GM06990 (cell line): ENCODE measurements around the gene STK38.

Experiments used
- DNase-seq: peaks from one replicate; pipeline ENCODE4 v3.0.0-alpha.2; 2011; ENCODE audit not compliant: insufficient read length; ENCODE audit errors: extremely low read depth
- H3K27me3 ChIP-seq: replicated peaks from 2 replicates; pipeline ENCODE4 v1.6.0; 2011; ENCODE audit warnings: low read length; ENCODE audit not compliant: control insufficient read depth, insufficient read depth
- H3K36me3 ChIP-seq: 2 replicates; pipeline ENCODE4 v1.5.1; 2011; ENCODE audit warnings: low read length; ENCODE audit not compliant: control insufficient read depth, insufficient read depth
- H3K4me3 ChIP-seq: replicated peaks from 2 replicates; pipeline ENCODE4 v1.5.1; 2011; ENCODE audit warnings: low read depth, mild to moderate bottlenecking, control low read depth, low read length
- TF ChIP-seq, protein P1 (sequence below): IDR thresholded peaks from 2 replicates; pipeline ENCODE4 v1.5.1; 2011; ENCODE audit warnings: low read length, control low read depth, mild to moderate bottlenecking, inconsistent platforms; ENCODE audit not compliant: insufficient read depth, poor library complexity, severe bottlenecking

Gene STK38

DNA sequence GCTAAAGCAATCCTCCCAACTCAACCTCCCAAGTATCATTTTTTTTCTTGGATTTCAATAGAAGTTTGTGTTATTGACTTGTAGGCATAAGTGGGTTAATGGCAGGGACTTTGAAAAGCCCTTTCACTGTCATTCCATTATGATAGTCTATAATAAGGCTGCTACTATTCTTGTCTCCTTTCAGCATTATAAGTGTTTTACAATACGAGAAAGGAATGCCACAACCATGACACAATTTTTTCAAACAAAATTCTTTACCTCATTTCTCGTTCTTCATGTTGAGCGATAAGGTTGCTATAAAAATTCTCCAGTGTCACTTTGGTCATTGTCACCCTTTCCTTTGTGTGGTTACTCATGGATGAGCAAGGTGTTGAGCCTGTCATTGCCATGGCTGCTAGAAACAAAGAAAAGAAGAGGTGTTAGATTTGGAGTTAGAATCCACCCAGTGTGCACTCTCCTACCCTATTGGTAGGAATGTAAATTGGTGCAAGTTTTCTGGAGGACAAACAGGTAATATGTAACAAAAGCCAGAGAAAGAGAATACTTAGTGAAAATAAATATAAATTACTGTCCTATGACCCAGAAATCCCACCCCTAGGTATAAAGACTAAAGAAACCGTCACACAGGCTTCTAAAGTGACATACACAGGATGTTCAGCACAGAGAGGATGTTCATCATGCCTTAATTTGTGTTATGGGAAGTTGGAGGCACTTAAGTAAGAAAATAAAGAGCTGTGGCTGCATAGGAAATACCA lies 7.3 kb downstream of the STK38 start:
- no peaks in the 10 kb centered on the region; the same call in none of the 2 replicates for H3K36me3 ChIP-seq
- H3K4me3 ChIP-seq: no peak overlapping the region
- H3K27me3 ChIP-seq: no peaks in the 10 kb centered on the region
- TF ChIP-seq, protein P1, sequence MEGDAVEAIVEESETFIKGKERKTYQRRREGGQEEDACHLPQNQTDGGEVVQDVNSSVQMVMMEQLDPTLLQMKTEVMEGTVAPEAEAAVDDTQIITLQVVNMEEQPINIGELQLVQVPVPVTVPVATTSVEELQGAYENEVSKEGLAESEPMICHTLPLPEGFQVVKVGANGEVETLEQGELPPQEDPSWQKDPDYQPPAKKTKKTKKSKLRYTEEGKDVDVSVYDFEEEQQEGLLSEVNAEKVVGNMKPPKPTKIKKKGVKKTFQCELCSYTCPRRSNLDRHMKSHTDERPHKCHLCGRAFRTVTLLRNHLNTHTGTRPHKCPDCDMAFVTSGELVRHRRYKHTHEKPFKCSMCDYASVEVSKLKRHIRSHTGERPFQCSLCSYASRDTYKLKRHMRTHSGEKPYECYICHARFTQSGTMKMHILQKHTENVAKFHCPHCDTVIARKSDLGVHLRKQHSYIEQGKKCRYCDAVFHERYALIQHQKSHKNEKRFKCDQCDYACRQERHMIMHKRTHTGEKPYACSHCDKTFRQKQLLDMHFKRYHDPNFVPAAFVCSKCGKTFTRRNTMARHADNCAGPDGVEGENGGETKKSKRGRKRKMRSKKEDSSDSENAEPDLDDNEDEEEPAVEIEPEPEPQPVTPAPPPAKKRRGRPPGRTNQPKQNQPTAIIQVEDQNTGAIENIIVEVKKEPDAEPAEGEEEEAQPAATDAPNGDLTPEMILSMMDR: no peak
- no peak for DNase-seq

DNA sequence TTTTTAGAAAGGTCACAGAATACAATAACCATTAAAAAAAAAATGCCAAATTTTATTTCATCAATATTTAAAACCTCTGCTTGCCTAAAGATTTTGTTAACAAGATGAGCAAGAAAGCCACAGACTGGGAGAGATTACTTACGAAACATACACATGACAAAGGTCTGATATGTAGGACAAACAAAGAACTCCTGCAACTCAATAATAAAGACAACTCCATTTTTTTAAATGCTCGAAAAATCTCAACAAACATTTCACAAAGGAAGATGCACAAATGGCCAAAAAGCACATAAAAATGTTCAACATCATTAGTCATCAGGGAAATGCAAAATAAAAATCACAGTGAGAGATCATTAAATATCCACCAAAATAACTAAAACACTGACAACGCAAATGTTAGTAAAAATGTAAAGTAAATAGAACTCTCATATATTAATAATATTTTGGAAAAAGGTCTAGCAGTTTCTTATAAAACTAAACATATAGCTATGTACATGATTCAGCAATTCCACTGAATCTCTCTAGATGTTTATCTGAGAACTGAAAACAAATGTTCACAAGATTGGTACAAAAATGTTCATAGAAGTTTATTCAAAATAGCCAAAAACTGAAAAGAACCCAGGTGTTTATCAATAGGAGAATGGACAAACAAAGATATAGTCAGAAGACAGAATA lies 10.3 kb downstream of the STK38 start:
- TF ChIP-seq, protein P1: no peak
- no peak for DNase-seq
- Histone ChIP-seq H3K4me3 (no peak overlapping the region), H3K27me3 (no peaks in the 10 kb centered on the region), H3K36me3 (no peaks in the 10 kb centered on the region; the same call in none of the 2 replicates)

DNA sequence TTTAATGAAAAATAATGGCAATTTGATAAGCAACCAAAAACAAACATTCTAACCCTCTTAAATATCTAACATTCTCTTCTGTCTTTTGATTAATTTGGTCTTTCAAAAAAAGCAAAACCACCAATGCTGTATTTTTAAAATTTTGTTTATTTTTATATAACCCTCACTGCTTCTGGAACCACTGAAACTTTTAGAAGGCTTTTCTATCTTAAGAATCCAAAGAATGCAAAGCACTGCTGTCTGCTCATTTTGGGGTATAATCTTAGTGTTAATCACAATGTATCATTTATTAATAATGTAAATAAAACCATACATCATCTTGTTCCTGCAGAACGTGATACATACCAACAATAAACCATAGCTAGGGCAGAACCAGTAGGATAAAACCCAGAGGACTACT lies 14.0 kb downstream of the STK38 start:
- no peak overlapping the region for H3K4me3 ChIP-seq
- H3K27me3 ChIP-seq: no peaks in the 10 kb centered on the region
- TF ChIP-seq, protein P1: no peak
- H3K36me3 ChIP-seq: no peaks in the 10 kb centered on the region; the same call in 1 of the 2 replicates
- no peak for DNase-seq

- DNase-seq: no peak
- TF ChIP-seq, protein P1: no peak
- Histone ChIP-seq H3K4me3 (no peak overlapping the region), H3K27me3 (no peaks in the 10 kb centered on the region), H3K36me3 (peaks cover 3% of the 10 kb centered on the region)
Observed at GRCh38 chr6:36526066-36526465, 21.2 kb downstream of the STK38 start.

GRCh38 chr6:36525346-36525745 lies 21.9 kb downstream of the STK38 start:
- TF ChIP-seq, protein P1: no peak
- no peak overlapping the region for H3K4me3 ChIP-seq
- no peaks in the 10 kb centered on the region for H3K27me3 ChIP-seq
- no peak for DNase-seq
- peaks cover 3% of the 10 kb centered on the region for H3K36me3 ChIP-seq

- Histone ChIP-seq H3K36me3 (peaks cover 3% of the 10 kb centered on the region), H3K27me3 (no peaks in the 10 kb centered on the region), H3K4me3 (no peak overlapping the region)
- TF ChIP-seq, protein P1: no peak
- DNase-seq: no peak
Observed at GRCh38 chr6:36524871-36525270, 22.4 kb downstream of the STK38 start.
